ENCODE data around the gene CHORDC1.

DNA sequence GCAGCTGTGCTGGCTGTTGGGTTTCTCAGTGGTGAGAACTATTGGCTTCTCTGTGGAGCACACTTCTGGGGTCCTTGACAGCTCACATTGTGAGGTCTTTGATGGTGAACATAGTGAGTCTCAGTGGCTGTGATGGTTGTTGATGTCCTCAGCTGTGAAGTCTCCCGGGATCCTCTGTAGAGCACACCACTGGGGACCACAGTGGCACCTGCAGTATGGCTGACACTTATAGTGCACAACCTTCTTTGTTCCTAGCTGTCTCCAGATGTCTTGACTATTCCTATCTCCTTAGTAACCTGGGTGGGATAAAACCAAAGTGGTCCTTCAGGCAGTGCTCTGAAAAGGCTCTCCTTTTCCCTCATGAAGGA is 34.3 kb upstream of the CHORDC1 start:
- TF ChIP-seq, protein P1, sequence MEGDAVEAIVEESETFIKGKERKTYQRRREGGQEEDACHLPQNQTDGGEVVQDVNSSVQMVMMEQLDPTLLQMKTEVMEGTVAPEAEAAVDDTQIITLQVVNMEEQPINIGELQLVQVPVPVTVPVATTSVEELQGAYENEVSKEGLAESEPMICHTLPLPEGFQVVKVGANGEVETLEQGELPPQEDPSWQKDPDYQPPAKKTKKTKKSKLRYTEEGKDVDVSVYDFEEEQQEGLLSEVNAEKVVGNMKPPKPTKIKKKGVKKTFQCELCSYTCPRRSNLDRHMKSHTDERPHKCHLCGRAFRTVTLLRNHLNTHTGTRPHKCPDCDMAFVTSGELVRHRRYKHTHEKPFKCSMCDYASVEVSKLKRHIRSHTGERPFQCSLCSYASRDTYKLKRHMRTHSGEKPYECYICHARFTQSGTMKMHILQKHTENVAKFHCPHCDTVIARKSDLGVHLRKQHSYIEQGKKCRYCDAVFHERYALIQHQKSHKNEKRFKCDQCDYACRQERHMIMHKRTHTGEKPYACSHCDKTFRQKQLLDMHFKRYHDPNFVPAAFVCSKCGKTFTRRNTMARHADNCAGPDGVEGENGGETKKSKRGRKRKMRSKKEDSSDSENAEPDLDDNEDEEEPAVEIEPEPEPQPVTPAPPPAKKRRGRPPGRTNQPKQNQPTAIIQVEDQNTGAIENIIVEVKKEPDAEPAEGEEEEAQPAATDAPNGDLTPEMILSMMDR (IDR thresholded peaks at IDR 0.05; ENCODE audit: low read depth, low read length): no peak
- TF ChIP-seq EZH2phosphoT487 (IDR thresholded peaks at IDR 0.05; ENCODE audit: low read depth): no peak

All from OCI-LY3 (cell line).